HUES6 (cell line): ENCODE data around the gene LRRC32.
A peak's percentile ranks its signal among the peaks of the same experiment; 100 is the strongest.

ENCODE experiments used
- H3K27ac ChIP-seq: 2 replicates; pipeline ENCODE4 v1.7.0; 2013; ENCODE audit warnings: low read depth, mild to moderate bottlenecking, low read length, inconsistent platforms
- H3K27me3 ChIP-seq: 2 replicates; pipeline ENCODE4 v1.6.1; 2013; ENCODE audit warnings: low read length; ENCODE audit not compliant: control insufficient read depth, insufficient read depth
- H3K36me3 ChIP-seq: 2 replicates; pipeline ENCODE4 v1.6.1; 2013; ENCODE audit warnings: low read length; ENCODE audit not compliant: control insufficient read depth, insufficient read depth
- H3K4me1 ChIP-seq: 2 replicates; pipeline ENCODE4 v1.6.1; 2013; ENCODE audit warnings: low read length; ENCODE audit not compliant: control insufficient read depth, insufficient read depth
- H3K4me3 ChIP-seq: 2 replicates; pipeline ENCODE4 v1.5.1; 2013; ENCODE audit warnings: low read depth, low read length
- H3K9ac ChIP-seq: one replicate; pipeline ENCODE4 v1.6.1; 2013; ENCODE audit warnings: mild to moderate bottlenecking, low read length
- H3K9me3 ChIP-seq: 2 replicates; pipeline ENCODE4 v1.6.1; 2013; ENCODE audit warnings: low read depth, low read length; ENCODE audit not compliant: control insufficient read depth, insufficient read depth

LRRC32 gene

DNA sequence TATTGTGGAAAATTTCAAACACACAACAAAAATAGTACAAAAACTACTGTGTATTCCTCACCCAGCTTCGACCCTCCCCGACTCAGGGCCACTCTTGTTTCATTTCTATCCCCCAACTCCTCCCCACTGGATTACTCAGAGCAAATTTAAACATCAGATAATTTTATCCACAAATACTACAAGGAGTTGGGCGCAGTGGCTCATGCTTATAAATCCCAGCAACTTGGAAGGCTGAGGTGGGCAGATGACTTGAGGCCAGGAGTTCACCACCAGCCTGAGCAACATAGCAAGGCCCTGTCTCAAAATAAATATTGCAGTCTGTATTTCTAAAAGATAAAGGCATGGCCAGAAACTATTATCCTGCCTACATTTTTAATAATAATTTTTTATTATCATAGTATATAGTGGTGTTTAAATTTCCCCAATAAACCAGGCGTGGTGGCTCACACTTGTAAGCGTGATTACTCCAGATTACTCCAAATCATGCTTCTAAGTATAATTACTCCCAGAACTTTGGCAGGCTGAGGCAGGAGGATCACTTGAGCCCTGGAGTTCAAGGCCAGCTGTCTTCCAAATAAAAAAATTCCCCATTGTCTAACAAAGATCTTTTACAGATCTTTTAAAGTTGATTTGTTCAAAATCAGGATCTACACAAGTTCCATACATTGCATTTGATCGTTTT is 39.8 kb downstream of the LRRC32 start:
- no peak overlapping the region for H3K27ac ChIP-seq
- no peaks in the 10 kb centered on the region for H3K4me1 ChIP-seq
- no peak overlapping the region for H3K4me3 ChIP-seq

DNA sequence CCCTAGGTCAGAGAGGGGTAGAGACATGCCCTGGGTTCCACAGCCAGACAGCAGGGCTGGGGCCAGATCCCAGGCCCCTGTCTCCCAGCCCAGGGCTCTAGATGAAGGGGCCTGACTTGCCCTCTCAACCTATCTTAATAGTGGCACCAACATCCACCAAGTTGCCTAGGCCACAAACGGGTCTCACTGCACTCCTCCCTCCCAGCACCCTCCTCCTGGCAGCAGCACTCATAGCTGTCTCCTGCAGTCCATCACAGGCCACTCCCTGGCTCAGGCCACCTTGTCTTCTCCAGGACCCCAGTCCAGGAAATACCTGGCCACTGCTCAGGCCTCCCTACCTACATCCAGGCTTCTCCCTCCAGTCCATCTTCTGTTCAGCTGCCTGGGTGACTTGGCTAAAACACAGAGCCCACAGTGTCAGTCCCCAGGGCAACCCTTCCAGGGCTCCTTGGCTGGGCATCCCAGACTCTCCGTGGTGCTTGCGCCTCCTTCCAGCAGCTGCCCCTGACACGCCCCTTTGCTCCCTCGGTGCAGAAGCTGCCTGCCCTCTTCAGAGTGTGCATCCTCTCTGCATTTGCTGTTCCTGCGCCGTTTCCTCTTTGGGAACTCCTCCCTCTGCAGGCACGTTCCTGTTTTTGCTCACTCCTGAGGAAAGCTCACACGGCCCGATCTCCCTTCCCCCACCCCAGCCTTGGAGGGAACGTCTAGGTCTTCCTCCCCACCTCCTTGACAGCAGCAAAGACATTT is 40.5 kb downstream of the LRRC32 start:
- Histone ChIP-seq H3K9me3 (peaks cover 9% of the 10 kb centered on the region; the same call in 1 of the 2 replicates), H3K27me3 (no peaks in the 10 kb centered on the region), H3K27ac (no peak overlapping the region), H3K4me1 (peaks cover under 1% of the 10 kb centered on the region; the same call in 1 of the 2 replicates), H3K36me3 (no peaks in the 10 kb centered on the region), H3K4me3 (no peak overlapping the region), H3K9ac (no peak overlapping the region)

More for the DNA sequence above, 39.8 kb downstream of the LRRC32 start:
- Histone ChIP-seq H3K36me3 (no peaks in the 10 kb centered on the region), H3K9ac (no peak overlapping the region), H3K9me3 (peaks cover 4% of the 10 kb centered on the region; the same call in 1 of the 2 replicates), H3K27me3 (no peaks in the 10 kb centered on the region)

DNA sequence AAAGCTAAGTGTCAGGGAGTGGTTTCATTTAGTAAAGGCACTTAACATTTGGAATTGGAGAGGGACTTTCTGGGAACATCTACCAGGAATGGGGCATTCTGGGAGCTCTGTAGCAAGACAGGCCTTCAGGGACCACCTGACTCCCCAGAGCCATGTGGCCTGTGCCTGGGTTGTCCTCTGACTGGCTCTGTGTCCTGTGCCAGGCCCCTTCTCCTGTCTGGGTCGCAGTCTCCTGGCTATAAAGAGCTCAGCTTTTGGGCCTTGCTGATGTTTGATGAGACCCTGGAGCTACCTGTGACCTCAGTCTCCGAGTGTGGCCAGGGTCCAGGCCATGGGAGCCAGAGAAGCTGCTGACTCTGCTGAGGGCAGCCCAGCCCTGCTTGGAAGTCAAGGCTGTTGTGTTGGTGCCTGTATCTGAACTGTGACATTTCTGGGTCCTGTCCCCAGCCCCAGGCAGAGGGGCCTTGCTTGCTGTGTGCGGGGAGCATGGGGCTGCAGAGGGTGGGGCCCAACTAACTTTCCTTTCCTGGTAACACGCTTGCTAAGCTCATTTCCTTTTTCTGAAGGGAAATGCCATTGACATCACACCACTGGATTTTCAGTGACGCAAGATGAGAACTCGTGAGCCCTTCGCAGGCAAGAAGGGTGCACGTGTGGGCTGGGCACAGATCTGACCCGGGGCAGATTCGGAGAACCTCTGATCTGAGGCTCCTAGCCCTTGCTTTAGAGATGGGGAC is 41.3 kb downstream of the LRRC32 start:
- Histone ChIP-seq H3K27ac (no peak overlapping the region), H3K27me3 (no peaks in the 10 kb centered on the region), H3K9me3 (peaks cover 9% of the 10 kb centered on the region; the same call in 1 of the 2 replicates), H3K4me1 (peaks cover 8% of the 10 kb centered on the region; the same call in 1 of the 2 replicates), H3K9ac (no peak overlapping the region), H3K36me3 (no peaks in the 10 kb centered on the region), H3K4me3 (no peak overlapping the region)

GRCh38 chr11:76628408-76628947 is 42.1 kb downstream of the LRRC32 start:
- Histone ChIP-seq H3K9me3 (peaks cover 9% of the 10 kb centered on the region; the same call in 1 of the 2 replicates), H3K27ac (no peak overlapping the region), H3K4me3 (no peak overlapping the region), H3K27me3 (no peaks in the 10 kb centered on the region), H3K4me1 (peaks cover 16% of the 10 kb centered on the region; the same call in 1 of the 2 replicates), H3K9ac (no peak overlapping the region), H3K36me3 (no peaks in the 10 kb centered on the region)

DNA sequence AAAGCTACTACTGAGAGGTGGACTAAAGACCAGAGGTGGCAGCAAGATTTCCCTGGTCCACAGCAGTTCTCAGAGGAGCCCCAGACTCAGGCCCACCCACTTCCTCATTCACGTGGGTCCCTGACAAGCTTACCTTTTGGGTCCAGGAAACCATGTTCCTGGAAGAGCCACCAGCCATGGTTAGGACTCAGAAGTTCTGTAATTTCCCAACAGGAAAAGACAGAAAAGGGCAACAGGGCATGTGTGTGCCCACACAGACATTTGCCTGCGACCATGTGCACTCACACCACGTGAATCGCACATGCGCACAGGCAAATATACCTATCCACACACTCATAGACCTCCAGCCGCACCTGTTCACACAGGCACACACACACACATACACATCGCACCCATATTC is 42.9 kb downstream of the LRRC32 start:
- Histone ChIP-seq H3K9ac (no peak overlapping the region), H3K27me3 (no peaks in the 10 kb centered on the region), H3K9me3 (peaks cover 9% of the 10 kb centered on the region; the same call in 1 of the 2 replicates), H3K27ac (no peak overlapping the region), H3K4me1 (peaks cover 20% of the 10 kb centered on the region; the same call in 1 of the 2 replicates), H3K4me3 (no peak overlapping the region), H3K36me3 (no peaks in the 10 kb centered on the region)

DNA sequence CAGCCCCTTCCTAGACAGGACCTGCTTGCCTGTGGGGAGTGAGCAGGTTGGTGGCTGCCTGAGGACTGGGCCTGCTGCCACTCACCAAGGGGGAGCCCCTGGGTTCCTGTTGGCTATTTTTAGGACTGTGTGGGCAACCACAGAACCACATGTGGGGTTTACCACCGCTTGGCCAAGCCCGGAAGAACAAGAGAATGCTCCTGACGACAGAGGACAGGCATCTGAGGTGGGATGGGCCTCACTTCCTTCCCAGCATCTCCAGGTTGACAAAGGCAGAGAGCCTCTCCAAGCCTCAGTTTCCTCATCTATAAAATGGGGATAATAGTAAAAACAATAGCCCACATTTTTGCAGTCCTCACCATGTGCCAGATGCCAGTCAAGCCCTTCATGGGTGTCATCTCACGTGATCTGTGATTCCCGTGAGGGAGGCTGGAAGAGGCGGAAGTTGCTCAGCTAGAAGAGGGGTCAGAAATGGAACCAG is 43.6 kb downstream of the LRRC32 start:
- H3K27me3 ChIP-seq: no peaks in the 10 kb centered on the region
- H3K9ac ChIP-seq: no peak overlapping the region
- H3K36me3 ChIP-seq: no peaks in the 10 kb centered on the region
- no peak overlapping the region for H3K4me3 ChIP-seq
- peaks cover 20% of the 10 kb centered on the region; the same call in 1 of the 2 replicates for H3K4me1 ChIP-seq
- H3K27ac ChIP-seq: no peak overlapping the region
- peaks cover 9% of the 10 kb centered on the region; the same call in 1 of the 2 replicates for H3K9me3 ChIP-seq

DNA sequence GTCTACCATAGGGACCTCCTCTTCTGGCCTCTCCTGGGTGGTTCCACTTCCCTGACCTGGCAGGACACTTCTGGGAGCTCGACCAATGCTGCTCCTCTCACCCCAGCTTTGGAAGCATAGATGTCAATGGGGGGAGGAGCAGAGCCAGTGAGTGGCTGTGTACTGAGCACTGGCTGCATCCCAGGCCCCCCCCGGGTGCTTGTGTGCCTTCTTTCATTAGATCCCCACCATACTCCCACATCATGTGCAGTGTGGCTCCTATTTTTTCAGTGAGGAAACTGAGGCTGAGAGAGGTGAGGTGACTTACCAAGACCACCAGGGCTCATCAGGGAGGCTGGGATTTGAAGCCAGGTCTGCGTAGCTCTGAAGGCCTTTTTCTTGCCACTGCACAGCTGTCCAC is 44.3 kb downstream of the LRRC32 start:
- Histone ChIP-seq H3K9ac (no peak overlapping the region), H3K27ac (no peak overlapping the region), H3K4me1 (peaks cover 20% of the 10 kb centered on the region; the same call in 1 of the 2 replicates), H3K9me3 (peaks cover 9% of the 10 kb centered on the region; the same call in 1 of the 2 replicates), H3K4me3 (no peak overlapping the region), H3K36me3 (no peaks in the 10 kb centered on the region), H3K27me3 (no peaks in the 10 kb centered on the region)

GRCh38 chr11:76625472-76626186 is 44.9 kb downstream of the LRRC32 start:
- H3K9me3 ChIP-seq: peaks cover 8% of the 10 kb centered on the region; the same call in 1 of the 2 replicates
- H3K4me3 ChIP-seq: no peak overlapping the region
- H3K4me1 ChIP-seq: peaks cover 20% of the 10 kb centered on the region; the same call in 1 of the 2 replicates
- no peak overlapping the region for H3K27ac ChIP-seq
- H3K9ac ChIP-seq: no peak overlapping the region
- no peaks in the 10 kb centered on the region for H3K27me3 ChIP-seq
- no peaks in the 10 kb centered on the region for H3K36me3 ChIP-seq

DNA sequence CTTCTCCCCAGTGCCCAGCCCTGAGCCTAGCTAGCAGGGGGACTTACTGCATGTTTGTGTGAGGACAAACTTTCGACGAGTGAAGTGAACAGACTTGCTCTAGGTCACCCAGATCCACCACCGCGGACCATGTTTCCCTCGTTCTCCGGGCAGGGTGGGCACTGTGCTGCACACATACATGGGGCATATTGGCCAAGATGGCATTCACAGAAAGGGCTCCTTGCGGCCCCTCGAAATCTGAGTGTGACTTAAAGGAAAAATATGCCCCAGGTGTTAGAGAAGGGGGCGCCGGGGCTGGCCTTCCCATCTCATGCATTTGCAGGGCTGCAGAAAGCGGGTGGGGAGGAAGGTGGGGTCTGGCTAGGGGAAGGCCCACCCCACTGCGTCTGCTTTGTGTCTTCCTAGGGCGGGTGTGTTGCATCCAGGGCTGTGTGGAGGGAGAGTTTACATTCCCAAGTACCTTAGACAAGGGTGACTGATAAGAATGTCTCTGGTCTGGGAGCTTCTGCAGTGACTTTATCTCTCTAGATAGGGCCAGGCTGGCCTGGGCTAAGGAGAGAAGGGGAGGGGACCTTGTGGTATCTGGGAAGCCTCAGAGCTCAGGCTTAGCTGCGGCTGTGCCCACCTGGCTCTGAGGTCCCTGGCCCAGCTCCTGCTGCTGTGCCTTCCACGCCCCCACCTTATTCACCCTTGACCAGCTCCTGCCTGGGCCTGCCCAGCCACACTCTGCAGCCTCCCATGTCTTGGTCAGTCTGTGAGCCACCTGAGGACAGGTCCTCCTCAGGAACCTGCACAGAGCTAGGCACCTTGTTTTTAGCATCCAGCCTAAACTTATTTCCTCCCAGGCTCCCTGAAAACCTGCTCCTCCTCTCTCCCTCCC is 45.8 kb downstream of the LRRC32 start:
- Histone ChIP-seq H3K9ac (peak overlapping the region; percentile 17), H3K27me3 (no peaks in the 10 kb centered on the region), H3K9me3 (0 out of 2 replicates have a peak, but pooled peaks cover 6% of the 10 kb centered on the region), H3K4me3 (no peak overlapping the region), H3K36me3 (no peaks in the 10 kb centered on the region), H3K27ac (no peak overlapping the region), H3K4me1 (peaks cover 20% of the 10 kb centered on the region; the same call in 1 of the 2 replicates)
